Adrenal gland (tissue), 5 donors: ENCODE data around the gene ZFR2.

ENCODE experiments used
- CTCF ChIP-seq, 6 experiments: fragments of 450-650 bp in 4 of 6; fragments of 200-600 bp in 2 of 6; sonication (generic) in 1 of 6; IDR thresholded peaks; 1 replicate in 5 of 6; 2 replicates in 1 of 6; pipeline versions ENCODE4 v1.5.1 to v1.8.0; 2016 to 2021; ENCODE audit warnings: antibody characterized with exemption in 6 of 6, mild to moderate bottlenecking in 2 of 6, moderate library complexity in 1 of 6
- POLR2A ChIP-seq, 2 donors: fragments of 450-650 bp; IDR thresholded peaks; one replicate each; pipeline ENCODE4 v1.6.1; 2017; ENCODE audit warnings: antibody characterized with exemption in 2 of 2, mild to moderate bottlenecking in 2 of 2, moderate library complexity in 1 of 2
- donor health status: DM: no; HTN: no; CAD: no.

DNA sequence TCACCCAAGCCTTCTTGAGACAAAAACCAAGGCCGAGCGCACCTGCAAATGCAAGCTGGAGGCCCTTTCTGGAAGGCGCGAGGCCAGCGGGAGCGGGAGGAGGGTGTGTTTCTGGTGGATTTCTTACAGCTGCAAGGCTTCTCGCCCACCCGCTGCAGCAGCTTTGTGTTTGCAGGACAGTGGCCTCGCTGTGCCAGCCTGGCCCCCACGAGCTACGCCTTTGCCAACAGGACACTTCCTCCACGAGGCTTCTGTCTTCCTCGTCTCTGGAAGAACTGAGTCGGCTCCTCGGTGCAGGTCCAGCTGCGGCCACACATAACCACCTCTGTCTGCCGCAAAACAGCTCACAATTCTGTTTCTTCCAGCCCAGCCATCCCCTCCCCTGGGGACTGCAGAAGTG is 21.8 kb upstream of the ZFR2 start:
- TF ChIP-seq CTCF (IDR thresholded peaks at IDR 0.05), result no peak
- no peak for TF ChIP-seq POLR2A (IDR thresholded peaks at IDR 0.05)
